HEK293 (cell line): ENCODE measurements around the gene PAFAH1B2.

Experiments
- CTCF ChIA-PET: fragments of 350-600 bp; formaldehyde crosslinking; extraction: SDS; loops from one replicate; lab custom pipeline; 2021; ENCODE audit warnings: antibody characterized with exemption; lab: Yijun Ruan, JAX
- POLR2A ChIA-PET: fragments of 300-600 bp; formaldehyde crosslinking; extraction: SDS; loops from one replicate; lab custom pipeline; 2020; ENCODE audit warnings: antibody characterized with exemption, inconsistent platforms; lab: Yijun Ruan, JAX
- H3K27ac ChIP-seq: fragments of 200-500 bp; sonication (Bioruptor generic); 2 replicates; pipeline ENCODE4 v1.5.1; 2014; ENCODE audit warnings: low read depth, low read length, control low read depth, inconsistent platforms; ENCODE audit errors: extremely low read depth
- H3K36me3 ChIP-seq, 2 experiments: fragments of 200-500 bp in 1 of 2; sonication (Bioruptor generic) in 1 of 2; 1 replicate in 1 of 2; 2 replicates in 1 of 2; pipeline ENCODE4 v1.5.1; 2014 to 2017; ENCODE audit warnings: inconsistent platforms in 2 of 2, low read length in 2 of 2; ENCODE audit not compliant: control insufficient read depth in 2 of 2, insufficient read depth in 1 of 2
- H3K4me1 ChIP-seq: fragments of 200-500 bp; sonication (Bioruptor generic); 2 replicates; pipeline ENCODE4 v1.5.1; 2014; ENCODE audit warnings: mild to moderate bottlenecking, low read length, inconsistent platforms; ENCODE audit not compliant: control insufficient read depth, insufficient read depth
- H3K4me3 ChIP-seq: 2 replicates; pipeline ENCODE4 v1.5.1; 2011; ENCODE audit warnings: low read depth, mild to moderate bottlenecking, control low read depth, low read length, moderate library complexity
- H3K9me3 ChIP-seq: fragments of 200-500 bp; sonication (Bioruptor generic); 2 replicates; pipeline ENCODE4 v1.5.1; 2014; ENCODE audit warnings: low read depth, low read length, inconsistent platforms; ENCODE audit not compliant: control insufficient read depth, insufficient read depth
- KLF16 ChIP-seq: fragments of 450-650 bp; formaldehyde crosslinking; IDR thresholded peaks from 2 replicates; pipeline ENCODE4 v1.5.1; 2017; ENCODE audit warnings: missing biosample characterization, missing genetic modification characterization
- OVOL3 ChIP-seq: fragments of 450-650 bp; formaldehyde crosslinking; IDR thresholded peaks from 2 replicates; pipeline ENCODE4 v1.5.1; 2016; ENCODE audit warnings: missing biosample characterization, missing genetic modification characterization
- ZBTB26 ChIP-seq: fragments of 450-650 bp; formaldehyde crosslinking; optimal IDR thresholded peaks from 2 replicates; pipeline ENCODE3; 2016; ENCODE audit warnings: missing biosample characterization, mild to moderate bottlenecking, missing genetic modification characterization
- ZBTB48 ChIP-seq: fragments of 450-650 bp; formaldehyde crosslinking; IDR thresholded peaks from 2 replicates; pipeline ENCODE4 v1.5.1; 2016; ENCODE audit warnings: missing biosample characterization, missing genetic modification characterization
- ZBTB7A ChIP-seq: fragments of 450-650 bp; formaldehyde crosslinking; IDR thresholded peaks from 2 replicates; pipeline ENCODE4 v1.5.1; 2016; ENCODE audit warnings: low read depth, missing biosample characterization, missing genetic modification characterization
- ZNF155 ChIP-seq: fragments of 450-650 bp; formaldehyde crosslinking; IDR thresholded peaks from 2 replicates; pipeline ENCODE4 v1.5.1; 2016; ENCODE audit warnings: missing biosample characterization, missing genetic modification characterization
- ZNF175 ChIP-seq: fragments of 450-650 bp; formaldehyde crosslinking; IDR thresholded peaks from 2 replicates; pipeline ENCODE4 v1.5.1; 2016; ENCODE audit warnings: missing biosample characterization, missing genetic modification characterization
- ZNF19 ChIP-seq: fragments of 450-650 bp; formaldehyde crosslinking; IDR thresholded peaks from 2 replicates; pipeline ENCODE4; 2016; ENCODE audit warnings: missing biosample characterization, missing genetic modification characterization, low read depth
- ZNF292 ChIP-seq: fragments of 450-650 bp; formaldehyde crosslinking; IDR thresholded peaks from 2 replicates; pipeline ENCODE4 v1.5.1; 2016; ENCODE audit warnings: low read depth, missing biosample characterization, missing genetic modification characterization, borderline replicate concordance
- ZNF324 ChIP-seq: fragments of 450-650 bp; formaldehyde crosslinking; IDR thresholded peaks from 2 replicates; pipeline ENCODE4 v1.5.1; 2016; ENCODE audit warnings: missing biosample characterization, missing genetic modification characterization
- ZNF335 ChIP-seq: fragments of 450-650 bp; formaldehyde crosslinking; conservative IDR thresholded peaks from 2 replicates; pipeline ENCODE4 v1.5.1; 2016; ENCODE audit warnings: missing biosample characterization, missing genetic modification characterization
- ZNF366 ChIP-seq: fragments of 450-650 bp; formaldehyde crosslinking; conservative IDR thresholded peaks from 2 replicates; pipeline ENCODE4 v1.5.1; 2016; ENCODE audit warnings: missing biosample characterization, missing genetic modification characterization
- ZNF404 ChIP-seq: fragments of 450-650 bp; formaldehyde crosslinking; IDR thresholded peaks from 2 replicates; pipeline ENCODE4 v1.5.1; 2017; ENCODE audit warnings: missing biosample characterization, missing genetic modification characterization
- ZNF48 ChIP-seq: fragments of 450-650 bp; formaldehyde crosslinking; IDR thresholded peaks from 2 replicates; pipeline ENCODE4 v1.5.1; 2016; ENCODE audit warnings: missing biosample characterization, missing genetic modification characterization
- ZNF596 ChIP-seq: fragments of 450-650 bp; IDR thresholded peaks from 2 replicates; pipeline ENCODE4 v1.5.0; 2018; ENCODE audit warnings: missing biosample characterization, mild to moderate bottlenecking, missing genetic modification characterization, moderate library complexity
- ZNF692 ChIP-seq: fragments of 450-650 bp; formaldehyde crosslinking; IDR thresholded peaks from 2 replicates; pipeline ENCODE4 v1.5.1; 2016; ENCODE audit warnings: missing biosample characterization, missing genetic modification characterization
- ZNF843 ChIP-seq: fragments of 450-650 bp; formaldehyde crosslinking; IDR thresholded peaks from 2 replicates; pipeline ENCODE4 v1.5.1; 2016; ENCODE audit warnings: missing biosample characterization, missing genetic modification characterization
- ZSCAN18 ChIP-seq: fragments of 450-650 bp; formaldehyde crosslinking; IDR thresholded peaks from 2 replicates; pipeline ENCODE4 v1.5.1; 2016; ENCODE audit warnings: missing biosample characterization, missing genetic modification characterization
- ZSCAN23 ChIP-seq: fragments of 450-650 bp; formaldehyde crosslinking; IDR thresholded peaks from 2 replicates; pipeline ENCODE4 v1.5.1; 2016; ENCODE audit warnings: missing biosample characterization, missing genetic modification characterization
- TF ChIP-seq, protein P1 (sequence below): fragments of 450-650 bp; formaldehyde crosslinking; IDR thresholded peaks from 2 replicates; pipeline ENCODE4 v1.5.1; 2016; ENCODE audit warnings: missing biosample characterization, missing genetic modification characterization
- TF ChIP-seq, protein P2 (sequence below): fragments of 450-650 bp; formaldehyde crosslinking; IDR thresholded peaks from 2 replicates; pipeline ENCODE4 v1.5.1; 2016; ENCODE audit warnings: missing biosample characterization, missing genetic modification characterization
- TF ChIP-seq, protein P3 (sequence below): fragments of 450-650 bp; formaldehyde crosslinking; conservative IDR thresholded peaks from 2 replicates; pipeline ENCODE4 v1.5.1; 2016; ENCODE audit warnings: low read depth, missing biosample characterization, missing genetic modification characterization
- TF ChIP-seq, protein P4 (sequence below): fragments of 450-650 bp; formaldehyde crosslinking; IDR thresholded peaks from 2 replicates; pipeline ENCODE4 v1.5.1; 2016; ENCODE audit warnings: missing biosample characterization, missing genetic modification characterization

The PAFAH1B2 gene

GRCh38 chr11:117144477-117145392, 648 bp downstream of the PAFAH1B2 start:
- Histone ChIP-seq H3K4me3 (peak overlapping the region; percentile 94), H3K36me3 (peaks cover 0 to 39% of the 10 kb centered on the region in 2 experiments; a peak in 2 of 3 replicates), H3K27ac (peak overlapping the region; percentile 82), H3K9me3 (no peaks in the 10 kb centered on the region), H3K4me1 (no peaks in the 10 kb centered on the region)
- POLR2A ChIA-PET: interaction anchor here (0.7 to 2.8 kb wide), 16 partner anchors 17 to 371 kb away, joined by 3 to 28 read pairs (median 5); partner anchors contain the start of genes PCSK7, SIDT2, SIK3 and ZPR1
- CTCF ChIA-PET: interaction anchor here (0.7 to 1.9 kb wide), 12 partner anchors 24 to 454 kb away, joined by 3 to 12 read pairs (median 4); partner anchors contain the start of genes APOA5, PCSK7 and SIDT2
- TF ChIP-seq, protein P1, sequence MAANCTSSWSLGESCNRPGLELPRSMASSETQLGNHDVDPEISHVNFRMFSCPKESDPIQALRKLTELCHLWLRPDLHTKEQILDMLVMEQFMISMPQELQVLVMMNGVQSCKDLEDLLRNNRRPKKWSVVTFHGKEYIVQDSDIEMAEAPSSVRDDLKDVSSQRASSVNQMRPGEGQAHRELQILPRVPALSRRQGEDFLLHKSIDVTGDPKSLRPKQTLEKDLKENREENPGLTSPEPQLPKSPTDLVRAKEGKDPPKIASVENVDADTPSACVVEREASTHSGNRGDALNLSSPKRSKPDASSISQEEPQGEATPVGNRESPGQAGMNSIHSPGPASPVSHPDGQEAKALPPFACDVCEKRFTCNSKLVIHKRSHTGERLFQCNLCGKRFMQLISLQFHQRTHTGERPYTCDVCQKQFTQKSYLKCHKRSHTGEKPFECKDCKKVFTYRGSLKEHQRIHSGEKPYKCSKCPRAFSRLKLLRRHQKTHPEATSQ (tag by site-specific recombination): no peak
- TF ChIP-seq ZSCAN23 (tag by site-specific recombination) (no peak), KLF16 (tag by site-specific recombination) (peak; percentile 19; the same call in 1 of the 2 replicates), ZBTB7A (tag by site-specific recombination) (no peak), OVOL3 (tag by site-specific recombination) (no peak), ZNF19 (tag by site-specific recombination) (no peak), ZNF335 (tag by site-specific recombination) (0 out of 2 replicates have a peak, but pooled peaks have one; percentile 6), ZNF404 (tag by site-specific recombination) (no peak), ZNF155 (tag by site-specific recombination) (no peak), ZNF48 (tag by site-specific recombination) (no peak), ZNF175 (tag by site-specific recombination) (no peak), ZNF324 (tag by site-specific recombination) (no peak), ZBTB26 (tag by site-specific recombination) (peak; percentile 71), ZNF292 (no peak), ZBTB48 (tag by site-specific recombination) (no peak), ZNF596 (tag by site-specific recombination) (0 out of 2 replicates have a peak, but pooled peaks have one; percentile 2), ZSCAN18 (tag by site-specific recombination) (no peak), ZNF692 (tag by site-specific recombination) (peak; percentile 95), ZNF843 (no peak), ZNF366 (tag by site-specific recombination) (0 out of 2 replicates have a peak, but pooled peaks have one; percentile 12)
- TF ChIP-seq, protein P2, sequence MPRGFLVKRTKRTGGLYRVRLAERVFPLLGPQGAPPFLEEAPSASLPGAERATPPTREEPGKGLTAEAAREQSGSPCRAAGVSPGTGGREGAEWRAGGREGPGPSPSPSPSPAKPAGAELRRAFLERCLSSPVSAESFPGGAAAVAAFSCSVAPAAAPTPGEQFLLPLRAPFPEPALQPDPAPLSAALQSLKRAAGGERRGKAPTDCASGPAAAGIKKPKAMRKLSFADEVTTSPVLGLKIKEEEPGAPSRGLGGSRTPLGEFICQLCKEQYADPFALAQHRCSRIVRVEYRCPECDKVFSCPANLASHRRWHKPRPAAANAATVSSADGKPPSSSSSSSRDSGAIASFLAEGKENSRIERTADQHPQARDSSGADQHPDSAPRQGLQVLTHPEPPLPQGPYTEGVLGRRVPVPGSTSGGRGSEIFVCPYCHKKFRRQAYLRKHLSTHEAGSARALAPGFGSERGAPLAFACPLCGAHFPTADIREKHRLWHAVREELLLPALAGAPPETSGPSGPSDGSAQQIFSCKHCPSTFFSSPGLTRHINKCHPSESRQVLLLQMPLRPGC (tag by site-specific recombination): no peak
- TF ChIP-seq, protein P3, sequence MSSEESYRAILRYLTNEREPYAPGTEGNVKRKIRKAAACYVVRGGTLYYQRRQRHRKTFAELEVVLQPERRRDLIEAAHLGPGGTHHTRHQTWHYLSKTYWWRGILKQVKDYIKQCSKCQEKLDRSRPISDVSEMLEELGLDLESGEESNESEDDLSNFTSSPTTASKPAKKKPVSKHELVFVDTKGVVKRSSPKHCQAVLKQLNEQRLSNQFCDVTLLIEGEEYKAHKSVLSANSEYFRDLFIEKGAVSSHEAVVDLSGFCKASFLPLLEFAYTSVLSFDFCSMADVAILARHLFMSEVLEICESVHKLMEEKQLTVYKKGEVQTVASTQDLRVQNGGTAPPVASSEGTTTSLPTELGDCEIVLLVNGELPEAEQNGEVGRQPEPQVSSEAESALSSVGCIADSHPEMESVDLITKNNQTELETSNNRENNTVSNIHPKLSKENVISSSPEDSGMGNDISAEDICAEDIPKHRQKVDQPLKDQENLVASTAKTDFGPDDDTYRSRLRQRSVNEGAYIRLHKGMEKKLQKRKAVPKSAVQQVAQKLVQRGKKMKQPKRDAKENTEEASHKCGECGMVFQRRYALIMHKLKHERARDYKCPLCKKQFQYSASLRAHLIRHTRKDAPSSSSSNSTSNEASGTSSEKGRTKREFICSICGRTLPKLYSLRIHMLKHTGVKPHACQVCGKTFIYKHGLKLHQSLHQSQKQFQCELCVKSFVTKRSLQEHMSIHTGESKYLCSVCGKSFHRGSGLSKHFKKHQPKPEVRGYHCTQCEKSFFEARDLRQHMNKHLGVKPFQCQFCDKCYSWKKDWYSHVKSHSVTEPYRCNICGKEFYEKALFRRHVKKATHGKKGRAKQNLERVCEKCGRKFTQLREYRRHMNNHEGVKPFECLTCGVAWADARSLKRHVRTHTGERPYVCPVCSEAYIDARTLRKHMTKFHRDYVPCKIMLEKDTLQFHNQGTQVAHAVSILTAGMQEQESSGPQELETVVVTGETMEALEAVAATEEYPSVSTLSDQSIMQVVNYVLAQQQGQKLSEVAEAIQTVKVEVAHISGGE: peak; percentile 21
- TF ChIP-seq, protein P4, sequence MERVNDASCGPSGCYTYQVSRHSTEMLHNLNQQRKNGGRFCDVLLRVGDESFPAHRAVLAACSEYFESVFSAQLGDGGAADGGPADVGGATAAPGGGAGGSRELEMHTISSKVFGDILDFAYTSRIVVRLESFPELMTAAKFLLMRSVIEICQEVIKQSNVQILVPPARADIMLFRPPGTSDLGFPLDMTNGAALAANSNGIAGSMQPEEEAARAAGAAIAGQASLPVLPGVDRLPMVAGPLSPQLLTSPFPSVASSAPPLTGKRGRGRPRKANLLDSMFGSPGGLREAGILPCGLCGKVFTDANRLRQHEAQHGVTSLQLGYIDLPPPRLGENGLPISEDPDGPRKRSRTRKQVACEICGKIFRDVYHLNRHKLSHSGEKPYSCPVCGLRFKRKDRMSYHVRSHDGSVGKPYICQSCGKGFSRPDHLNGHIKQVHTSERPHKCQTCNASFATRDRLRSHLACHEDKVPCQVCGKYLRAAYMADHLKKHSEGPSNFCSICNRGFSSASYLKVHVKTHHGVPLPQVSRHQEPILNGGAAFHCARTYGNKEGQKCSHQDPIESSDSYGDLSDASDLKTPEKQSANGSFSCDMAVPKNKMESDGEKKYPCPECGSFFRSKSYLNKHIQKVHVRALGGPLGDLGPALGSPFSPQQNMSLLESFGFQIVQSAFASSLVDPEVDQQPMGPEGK (tag by site-specific recombination): 0 out of 2 replicates have a peak, but pooled peaks have one; percentile 7
